Measurements from ENCODE around the gene FSTL3. TPM values are rescaled to one million over a fixed set of nuclear protein-coding genes. Genes with fewer than 3 reads are reported as not detected.

FSTL3 gene
- total and polyA plus RNA-seq, 10 of the 15 experiments (the other 5 are each of a cell fraction or from before 2014, with no cell fraction given): 0.42 to 13.5 (median 3.6) TPM

DNA sequence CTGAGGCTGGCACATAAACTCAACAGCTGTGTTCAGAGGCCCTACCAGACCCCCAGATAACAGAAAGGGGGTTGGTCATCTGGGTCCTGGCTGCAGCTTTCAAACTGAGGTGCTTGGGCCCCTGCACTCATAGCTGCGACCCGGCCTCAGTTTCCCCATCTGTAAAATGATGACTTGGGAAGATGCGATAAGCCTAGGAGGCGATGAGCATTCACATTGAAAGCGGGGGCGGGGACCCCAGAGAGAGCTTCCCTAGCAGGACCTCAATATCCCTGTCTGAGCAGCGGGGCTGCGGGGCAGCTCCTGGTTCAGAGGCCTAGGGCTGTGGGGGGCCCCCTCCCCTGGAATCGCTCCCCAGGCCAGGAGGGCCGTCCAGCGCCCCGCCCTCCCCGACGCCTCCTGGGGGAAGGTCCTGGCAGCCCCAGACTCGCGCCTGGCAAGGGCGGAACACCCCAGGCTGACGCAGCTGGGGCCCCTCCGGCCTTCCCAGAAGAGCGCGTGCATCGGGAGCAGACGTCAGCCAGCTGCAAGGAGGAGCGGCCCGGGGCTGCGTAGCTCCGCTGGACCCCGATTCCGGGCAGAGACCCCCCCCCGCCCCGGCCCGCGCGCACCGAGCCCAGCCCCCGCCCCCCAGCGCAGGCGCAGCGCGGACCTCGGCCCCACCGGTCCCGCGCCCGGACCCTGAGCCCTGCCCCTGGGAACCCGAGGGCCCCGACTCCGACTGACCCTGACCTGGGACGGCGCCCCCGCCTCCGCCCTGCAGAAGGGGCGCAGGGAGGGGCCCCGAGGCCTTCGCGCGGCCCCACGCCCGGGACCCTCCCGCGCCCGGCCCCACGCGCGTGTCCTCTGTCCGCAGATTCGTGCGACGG is 3.5 kb downstream of the FSTL3 start:
- no TSS peak for BruUV-seq (replicated peaks)
- Histone ChIP-seq H2AFZ (ENCODE audit: control insufficient read depth, low read depth, low read length) (peak overlapping the region; percentile 85), H3K9ac (ENCODE audit: control insufficient read depth, insufficient read depth, low read length) (peak overlapping the region; percentile 65; the same call in 1 of the 2 replicates), H3K4me2 (ENCODE audit: control insufficient read depth, insufficient read depth) (peak overlapping the region; percentile 89), H3K27ac (ENCODE audit: control insufficient read depth, insufficient read depth) (peak overlapping the region; percentile 55), H3K4me3 (peak overlapping the region; percentile 78), H3K9me3 (replicated peaks; ENCODE audit: control insufficient read depth, insufficient read depth, low read length) (no peaks in the 10 kb centered on the region), H3K36me3 (ENCODE audit: control insufficient read depth in 2 of 2, insufficient read depth in 2 of 2, low read length in 1 of 2) (no peaks in the 10 kb centered on the region), H3K27me3 (replicated peaks in 1 of 2; ENCODE audit: control insufficient read depth in 2 of 2, insufficient read depth in 2 of 2, low read length in 1 of 2) (no peaks in the 10 kb centered on the region), H4K20me1 (ENCODE audit: control insufficient read depth, insufficient read depth) (no peaks in the 10 kb centered on the region; the same call in 1 of the 2 replicates), H3K79me2 (ENCODE audit: control insufficient read depth, insufficient read depth, low read length) (no peaks in the 10 kb centered on the region), H3K4me1 (ENCODE audit: control insufficient read depth, insufficient read depth, low read length) (peaks cover 15% of the 10 kb centered on the region)
- ChIA-PET RAD21 (ENCODE audit: unreplicated experiment) (interaction anchor here (1.5 to 2.0 kb wide), 2 partner anchors 16 to 105 kb away, joined by 4 to 8 read pairs; partner anchors contain the start of gene RNF126), CTCF (interaction anchor here (0.6 to 1.3 kb wide), 5 partner anchors 11 to 57 kb away, joined by 3 to 4 read pairs (median 3); no protein-coding TSS in a partner anchor), POLR2A (interaction anchor here (0.5 to 1.9 kb wide), 7 partner anchors 10 to 1405 kb away, joined by 3 to 7 read pairs (median 4); no protein-coding TSS in a partner anchor), SMC1A (ENCODE audit: uncharacterized antibody, unreplicated experiment) (interaction anchor here (1.2 to 1.4 kb wide), 2 partner anchors 43 to 49 kb away, joined by 3 read pairs; no protein-coding TSS in a partner anchor)
- TF ChIP-seq, protein P1, sequence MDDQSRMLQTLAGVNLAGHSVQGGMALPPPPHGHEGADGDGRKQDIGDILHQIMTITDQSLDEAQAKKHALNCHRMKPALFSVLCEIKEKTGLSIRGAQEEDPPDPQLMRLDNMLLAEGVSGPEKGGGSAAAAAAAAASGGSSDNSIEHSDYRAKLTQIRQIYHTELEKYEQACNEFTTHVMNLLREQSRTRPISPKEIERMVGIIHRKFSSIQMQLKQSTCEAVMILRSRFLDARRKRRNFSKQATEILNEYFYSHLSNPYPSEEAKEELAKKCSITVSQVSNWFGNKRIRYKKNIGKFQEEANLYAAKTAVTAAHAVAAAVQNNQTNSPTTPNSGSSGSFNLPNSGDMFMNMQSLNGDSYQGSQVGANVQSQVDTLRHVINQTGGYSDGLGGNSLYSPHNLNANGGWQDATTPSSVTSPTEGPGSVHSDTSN (IDR thresholded peaks at IDR 0.05; ENCODE audit: insufficient replicate concordance, low read depth, low read length): no peak
- TF ChIP-seq KLF5 (IDR thresholded peaks at IDR 0.05; ENCODE audit: partially characterized antibody): peak; percentile 54
- TF ChIP-seq, protein P2, sequence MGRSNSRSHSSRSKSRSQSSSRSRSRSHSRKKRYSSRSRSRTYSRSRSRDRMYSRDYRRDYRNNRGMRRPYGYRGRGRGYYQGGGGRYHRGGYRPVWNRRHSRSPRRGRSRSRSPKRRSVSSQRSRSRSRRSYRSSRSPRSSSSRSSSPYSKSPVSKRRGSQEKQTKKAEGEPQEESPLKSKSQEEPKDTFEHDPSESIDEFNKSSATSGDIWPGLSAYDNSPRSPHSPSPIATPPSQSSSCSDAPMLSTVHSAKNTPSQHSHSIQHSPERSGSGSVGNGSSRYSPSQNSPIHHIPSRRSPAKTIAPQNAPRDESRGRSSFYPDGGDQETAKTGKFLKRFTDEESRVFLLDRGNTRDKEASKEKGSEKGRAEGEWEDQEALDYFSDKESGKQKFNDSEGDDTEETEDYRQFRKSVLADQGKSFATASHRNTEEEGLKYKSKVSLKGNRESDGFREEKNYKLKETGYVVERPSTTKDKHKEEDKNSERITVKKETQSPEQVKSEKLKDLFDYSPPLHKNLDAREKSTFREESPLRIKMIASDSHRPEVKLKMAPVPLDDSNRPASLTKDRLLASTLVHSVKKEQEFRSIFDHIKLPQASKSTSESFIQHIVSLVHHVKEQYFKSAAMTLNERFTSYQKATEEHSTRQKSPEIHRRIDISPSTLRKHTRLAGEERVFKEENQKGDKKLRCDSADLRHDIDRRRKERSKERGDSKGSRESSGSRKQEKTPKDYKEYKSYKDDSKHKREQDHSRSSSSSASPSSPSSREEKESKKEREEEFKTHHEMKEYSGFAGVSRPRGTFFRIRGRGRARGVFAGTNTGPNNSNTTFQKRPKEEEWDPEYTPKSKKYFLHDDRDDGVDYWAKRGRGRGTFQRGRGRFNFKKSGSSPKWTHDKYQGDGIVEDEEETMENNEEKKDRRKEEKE (IDR thresholded peaks at IDR 0.05): 0 out of 2 replicates have a peak, but pooled peaks have one; percentile 55
- TF ChIP-seq GATAD2B (conservative IDR thresholded peaks at IDR 0.05; ENCODE audit: low read depth): peak; percentile 94; the same call in 1 of the 2 replicates
- TF ChIP-seq, protein P3, sequence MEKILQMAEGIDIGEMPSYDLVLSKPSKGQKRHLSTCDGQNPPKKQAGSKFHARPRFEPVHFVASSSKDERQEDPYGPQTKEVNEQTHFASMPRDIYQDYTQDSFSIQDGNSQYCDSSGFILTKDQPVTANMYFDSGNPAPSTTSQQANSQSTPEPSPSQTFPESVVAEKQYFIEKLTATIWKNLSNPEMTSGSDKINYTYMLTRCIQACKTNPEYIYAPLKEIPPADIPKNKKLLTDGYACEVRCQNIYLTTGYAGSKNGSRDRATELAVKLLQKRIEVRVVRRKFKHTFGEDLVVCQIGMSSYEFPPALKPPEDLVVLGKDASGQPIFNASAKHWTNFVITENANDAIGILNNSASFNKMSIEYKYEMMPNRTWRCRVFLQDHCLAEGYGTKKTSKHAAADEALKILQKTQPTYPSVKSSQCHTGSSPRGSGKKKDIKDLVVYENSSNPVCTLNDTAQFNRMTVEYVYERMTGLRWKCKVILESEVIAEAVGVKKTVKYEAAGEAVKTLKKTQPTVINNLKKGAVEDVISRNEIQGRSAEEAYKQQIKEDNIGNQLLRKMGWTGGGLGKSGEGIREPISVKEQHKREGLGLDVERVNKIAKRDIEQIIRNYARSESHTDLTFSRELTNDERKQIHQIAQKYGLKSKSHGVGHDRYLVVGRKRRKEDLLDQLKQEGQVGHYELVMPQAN (conservative IDR thresholded peaks at IDR 0.05): peak; percentile 90; the same call in 1 of the 2 replicates
- TF ChIP-seq LARP7 (IDR thresholded peaks at IDR 0.05): no peak
- 0 out of 2 replicates have a peak, but pooled peaks have one; percentile 99 for TF ChIP-seq SMARCA5 (IDR thresholded peaks at IDR 0.05)
- peak; percentile 90; the same call in 1 of the 2 replicates for TF ChIP-seq RB1 (IDR thresholded peaks at IDR 0.05; ENCODE audit: borderline replicate concordance)
- peak; percentile 86 for TF ChIP-seq ZNF207 (IDR thresholded peaks at IDR 0.05; ENCODE audit: borderline replicate concordance)
- peak; percentile 88 for TF ChIP-seq DPF2 (IDR thresholded peaks at IDR 0.05)
- peak; percentile 24; the same call in 1 of the 2 replicates for TF ChIP-seq NRF1 (conservative IDR thresholded peaks at IDR 0.05; ENCODE audit: low read depth, low read length)
- TF ChIP-seq STAT1 (conservative IDR thresholded peaks at IDR 0.05): 0 out of 2 replicates have a peak, but pooled peaks have one; percentile 84
- 0 out of 2 replicates have a peak, but pooled peaks have one; percentile 25 for TF ChIP-seq CHD1 (IDR thresholded peaks at IDR 0.05; ENCODE audit: low read depth, low read length)
- TF ChIP-seq NR2F1 (conservative IDR thresholded peaks at IDR 0.05): peak; percentile 70
- TF ChIP-seq HDAC6 (IDR thresholded peaks at IDR 0.05; ENCODE audit: unreplicated experiment): no peak
- DNase-seq (ENCODE audit: low read depth, low spot score) (no peak), ATAC-seq (peak; percentile 17), FAIRE-seq (no peak)
- intact Hi-C loops (cut with micrococcal nuclease; ENCODE audit: unreplicated experiment): loop anchor here (2.0 kb wide), 2 partner anchors 17 to 23 kb away; partner anchors contain the start of gene RNF126
- WGBS (ENCODE audit: insufficient coverage, insufficient replicate concordance, low lambda C conversion rate, missing lambda C conversion rate): 8% methylated on average over 42 of the region's 69 CpGs
- in situ Hi-C loops (cut with MboI): no loop called here

All from GM12878 (cell line).